Activated CD8-positive, alpha-beta memory T cell treated with anti-CD3 and anti-CD28 coated beads, Interleukin-2, amount 50 U/mL, for 4 hours (primary cell): ENCODE results near the gene IL25.
"Not testable (repeated sequence)": the region's sequence is repeated elsewhere in the genome, so short reads cannot be mapped to it uniquely, and the experiment has no call there.

Experiments
- DNase-seq: peaks from one replicate; pipeline ENCODE4 v3.0.0-alpha.2; 2020

The IL25 gene

GRCh38 chr14:23372509-23372908 is at the start of gene IL25:
Gene IL25, plus strand, starts transcription at chr14:23372809.
- DNase-seq = no peak

GRCh38 chr14:23323838-23324454 is 48.7 kb upstream of the IL25 start:
- DNase-seq = no peak

- DNase-seq = no peak
These were observed 48.2 kb upstream of the IL25 start for GRCh38 chr14:23324455-23324846.

- DNase-seq = no peak
These were observed 47.6 kb upstream of the IL25 start for GRCh38 chr14:23324993-23325392.

GRCh38 chr14:23325746-23326145 is 46.9 kb upstream of the IL25 start:
- not testable (repeated sequence) for DNase-seq

- no peak for DNase-seq
These were observed 45.9 kb upstream of the IL25 start for GRCh38 chr14:23326491-23327332.

GRCh38 chr14:23327947-23328744 is 44.5 kb upstream of the IL25 start:
- peak; percentile 65 for DNase-seq

- DNase-seq = no peak
These were observed 37.0 kb upstream of the IL25 start for GRCh38 chr14:23335623-23336022.

GRCh38 chr14:23339506-23340268 is 32.9 kb upstream of the IL25 start:
- DNase-seq = no peak

- no peak for DNase-seq
These were observed 28.1 kb upstream of the IL25 start for GRCh38 chr14:23344481-23344880.

GRCh38 chr14:23345987-23346692 is 26.5 kb upstream of the IL25 start:
- no peak for DNase-seq

- no peak for DNase-seq
These were observed 25.8 kb upstream of the IL25 start for GRCh38 chr14:23346693-23347405.

- DNase-seq = no peak
These were observed 25.0 kb upstream of the IL25 start for GRCh38 chr14:23347406-23348296.

GRCh38 chr14:23348297-23348655 is 24.3 kb upstream of the IL25 start:
- no peak for DNase-seq

- no peak for DNase-seq
These were observed 23.3 kb upstream of the IL25 start for GRCh38 chr14:23349156-23349845.

- no peak for DNase-seq
These were observed 20.7 kb upstream of the IL25 start for GRCh38 chr14:23351681-23352505.

GRCh38 chr14:23352506-23353432 is 19.8 kb upstream of the IL25 start, which contains the start of gene SLC22A17:
Gene SLC22A17, minus strand, starts transcription at chr14:23352887.
- peak; percentile 56 for DNase-seq

GRCh38 chr14:23353433-23353780 is 19.2 kb upstream of the IL25 start:
- no peak for DNase-seq
